ENCODE data around the gene ZNF664.

GRCh38 chr12:123982269-123982668 is 9.3 kb downstream of the ZNF664 start:
- TF ChIP-seq POLR2A (IDR thresholded peaks at IDR 0.05) (no peak), CTCF (IDR thresholded peaks at IDR 0.05) (no peak), EP300 (IDR thresholded peaks at IDR 0.05) (no peak)

Measured in upper lobe of left lung (tissue), 4 donors.